GM21423 (cell line): ENCODE results near the gene HOXD9.

ENCODE experiments used
- ATAC-seq: cut with Tn5 transposase; IDR thresholded peaks from one replicate; pipeline ENCODE4 v1.9.1; 2021; ENCODE audit warnings: mild to moderate bottlenecking, moderate library complexity; ENCODE audit not compliant: unreplicated experiment

The HOXD9 gene

GRCh38 chr2:176164611-176165369 lies 42.3 kb downstream of the HOXD9 start:
- no peak for ATAC-seq

- ATAC-seq, result no peak
These were observed 43.0 kb downstream of the HOXD9 start for GRCh38 chr2:176165370-176166050.

GRCh38 chr2:176166272-176166671 lies 43.8 kb downstream of the HOXD9 start:
- no peak for ATAC-seq

GRCh38 chr2:176167398-176167797 lies 44.9 kb downstream of the HOXD9 start:
- no peak for ATAC-seq

GRCh38 chr2:176169181-176169580 lies 46.7 kb downstream of the HOXD9 start:
- no peak for ATAC-seq

GRCh38 chr2:176169711-176170110 lies 47.2 kb downstream of the HOXD9 start:
- ATAC-seq, result no peak

GRCh38 chr2:176170602-176171305 lies 48.2 kb downstream of the HOXD9 start:
- no peak for ATAC-seq

- ATAC-seq, result no peak
These were observed 49.0 kb downstream of the HOXD9 start for GRCh38 chr2:176171351-176172006.

- no peak for ATAC-seq
These were observed 49.7 kb downstream of the HOXD9 start for GRCh38 chr2:176172007-176172894.

GRCh38 chr2:176172895-176173566 lies 50.5 kb downstream of the HOXD9 start:
- no peak for ATAC-seq

- no peak for ATAC-seq
These were observed 51.3 kb downstream of the HOXD9 start for GRCh38 chr2:176173567-176174381.

GRCh38 chr2:176174382-176174823 lies 51.9 kb downstream of the HOXD9 start:
- no peak for ATAC-seq
